ENCODE results near the gene CSAD.
"Not testable (repeated sequence)": the region's sequence is repeated elsewhere in the genome, so short reads cannot be mapped to it uniquely, and the experiment has no call there.

Gene CSAD

DNA sequence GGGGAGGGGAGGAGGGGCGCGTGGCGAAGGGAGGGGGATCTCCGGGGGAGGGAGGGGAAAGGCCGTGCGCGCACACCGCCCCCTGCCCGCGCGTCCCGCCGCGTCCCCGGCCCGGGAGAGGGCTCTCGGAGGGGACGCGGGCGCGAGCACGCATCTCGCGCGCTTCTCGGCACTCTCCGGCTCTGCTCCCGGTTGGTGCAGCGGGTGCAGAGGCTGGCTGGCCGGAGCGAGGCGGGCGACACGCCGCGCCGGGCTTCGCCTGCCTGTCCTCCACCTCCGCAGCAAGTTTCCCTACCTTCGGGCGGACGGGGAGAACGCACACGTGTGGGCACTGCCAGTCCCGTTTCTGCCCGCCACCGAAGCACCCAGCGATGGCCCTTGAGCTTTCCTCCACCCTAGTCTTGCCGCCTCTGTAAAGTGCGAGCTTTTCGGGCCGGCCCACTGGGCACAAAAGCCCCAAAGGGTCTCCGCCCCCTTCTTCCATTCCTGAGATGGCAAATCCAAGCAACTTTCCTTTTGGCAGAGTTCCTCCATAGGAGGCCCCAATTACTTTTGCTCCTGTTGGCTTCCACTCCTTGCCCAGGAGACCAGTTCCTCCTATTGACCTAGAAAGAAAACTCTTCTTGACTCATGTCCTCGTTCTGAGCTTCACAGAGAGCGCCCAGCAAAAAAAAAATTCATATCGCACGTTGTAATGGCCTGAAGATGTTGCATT is 363 bp upstream of the CSAD start:
- DNase-seq (ENCODE audit: low read depth, low spot score) = no peak

DNA sequence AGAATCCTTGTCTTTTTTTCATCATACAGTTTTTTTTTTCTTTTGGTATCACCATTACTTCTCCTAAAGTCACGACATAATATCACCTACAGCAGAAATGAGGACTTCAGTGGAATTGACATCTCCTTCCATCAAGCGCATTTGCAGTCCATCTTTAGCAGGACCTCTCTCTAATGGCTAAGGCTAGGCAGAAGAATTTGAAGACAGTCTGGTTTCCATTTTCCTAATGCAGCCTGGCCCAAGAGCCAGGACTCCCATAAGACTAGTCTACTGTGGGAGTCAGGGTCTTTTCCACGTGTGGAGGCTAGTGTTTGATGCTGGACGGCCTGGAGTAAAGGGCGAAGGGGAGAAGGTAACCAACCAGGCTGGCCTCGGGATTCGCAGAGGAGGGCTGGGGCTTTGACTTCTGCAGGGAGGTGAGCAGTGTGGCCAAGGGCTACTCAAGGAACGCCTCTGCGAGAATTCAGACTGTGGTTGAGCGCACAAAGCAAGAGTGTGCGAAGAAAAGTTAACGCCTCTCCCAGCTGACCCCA is 972 bp downstream of the CSAD start:
- no peak for DNase-seq (ENCODE audit: low read depth, low spot score)

DNA sequence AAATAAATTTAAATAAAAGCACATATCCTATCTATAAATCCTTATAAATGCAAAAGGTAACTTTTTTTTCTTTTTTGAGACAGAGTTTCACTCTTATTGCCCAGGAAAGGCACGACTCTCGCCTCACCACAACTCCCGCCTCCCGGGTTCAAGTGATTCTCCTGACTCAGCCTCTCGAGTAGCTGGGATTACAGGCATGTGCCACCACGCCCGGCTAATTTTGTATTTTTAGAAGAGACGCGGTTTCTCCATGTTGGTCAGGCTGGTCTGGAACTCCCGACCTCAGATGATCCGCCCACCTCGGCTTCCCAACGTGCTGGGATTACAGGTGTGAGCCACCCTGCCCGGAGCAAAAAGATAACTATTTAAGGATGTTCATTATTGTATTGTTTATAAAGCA is 1.9 kb downstream of the CSAD start:
- DNase-seq (ENCODE audit: low read depth, low spot score) = not testable (repeated sequence)

DNA sequence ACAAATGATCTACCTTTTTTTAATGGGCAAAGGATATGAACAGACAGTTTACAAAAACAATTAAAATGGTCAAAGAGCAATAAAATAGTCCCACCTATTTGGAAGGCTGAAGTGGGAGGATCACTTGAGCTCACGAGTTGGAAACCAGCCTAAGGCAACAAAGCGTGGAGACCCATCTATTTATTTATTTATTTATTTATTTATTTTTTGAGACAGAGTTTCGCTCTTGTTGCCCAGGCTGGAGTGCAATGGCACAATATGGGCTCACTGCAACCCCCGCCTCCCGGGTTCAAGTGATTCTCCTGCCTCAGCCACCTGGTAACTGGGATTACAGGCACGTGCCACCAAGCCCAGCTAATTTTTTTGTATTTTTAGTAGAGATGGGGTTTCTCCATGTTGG is 3.3 kb downstream of the CSAD start:
- DNase-seq (ENCODE audit: low read depth, low spot score) = not testable (repeated sequence)

DNA sequence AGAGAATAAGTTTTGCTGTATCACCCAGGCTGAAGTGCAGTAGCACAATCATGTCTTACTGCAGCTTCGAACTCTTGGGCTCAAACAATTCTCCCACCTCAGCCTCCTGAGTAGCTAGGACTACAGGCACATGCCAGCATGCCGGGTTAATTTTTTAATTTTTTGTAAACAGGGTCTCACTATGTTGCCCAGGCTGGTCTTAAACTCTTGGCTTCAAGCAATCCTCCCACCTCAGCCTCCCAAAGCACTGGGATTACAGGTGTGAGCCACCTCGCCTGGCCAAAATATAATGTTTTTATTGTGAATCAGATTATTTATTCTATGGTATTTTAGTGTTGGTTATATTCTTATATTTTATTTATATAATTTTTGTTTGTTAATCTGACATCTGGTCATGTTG is 4.0 kb downstream of the CSAD start:
- no peak for DNase-seq (ENCODE audit: low read depth, low spot score)

DNA sequence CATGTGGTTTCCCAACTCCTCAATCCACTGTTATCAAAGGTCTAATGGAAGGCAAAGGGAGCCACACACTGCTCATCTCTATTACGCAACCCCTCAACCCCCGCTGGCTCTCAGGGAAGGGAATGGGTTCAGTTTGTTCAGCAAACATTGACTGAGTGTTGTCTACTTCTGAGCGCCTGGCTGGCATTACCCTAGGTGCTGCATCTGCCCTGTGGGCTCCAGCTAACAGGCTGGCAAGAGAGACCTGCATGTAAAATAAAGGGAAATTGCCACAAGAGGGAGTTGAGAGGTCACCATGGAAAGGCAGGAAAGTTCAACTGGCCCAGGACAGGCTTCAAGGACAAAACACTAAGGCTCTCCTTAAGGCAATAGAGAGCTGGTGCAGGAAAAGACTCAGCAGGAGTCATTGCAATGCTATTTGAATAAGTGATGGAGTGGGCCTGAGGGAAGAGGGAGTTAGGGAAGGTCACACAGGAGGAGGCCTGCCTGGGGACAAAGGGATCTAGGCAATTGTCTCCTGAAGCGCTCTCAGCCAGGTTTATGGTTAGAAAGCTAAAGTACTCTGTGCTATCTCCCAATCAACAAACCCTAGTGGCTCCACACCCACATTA is 5.7 kb downstream of the CSAD start:
- DNase-seq (ENCODE audit: low read depth, low spot score) = no peak

DNA sequence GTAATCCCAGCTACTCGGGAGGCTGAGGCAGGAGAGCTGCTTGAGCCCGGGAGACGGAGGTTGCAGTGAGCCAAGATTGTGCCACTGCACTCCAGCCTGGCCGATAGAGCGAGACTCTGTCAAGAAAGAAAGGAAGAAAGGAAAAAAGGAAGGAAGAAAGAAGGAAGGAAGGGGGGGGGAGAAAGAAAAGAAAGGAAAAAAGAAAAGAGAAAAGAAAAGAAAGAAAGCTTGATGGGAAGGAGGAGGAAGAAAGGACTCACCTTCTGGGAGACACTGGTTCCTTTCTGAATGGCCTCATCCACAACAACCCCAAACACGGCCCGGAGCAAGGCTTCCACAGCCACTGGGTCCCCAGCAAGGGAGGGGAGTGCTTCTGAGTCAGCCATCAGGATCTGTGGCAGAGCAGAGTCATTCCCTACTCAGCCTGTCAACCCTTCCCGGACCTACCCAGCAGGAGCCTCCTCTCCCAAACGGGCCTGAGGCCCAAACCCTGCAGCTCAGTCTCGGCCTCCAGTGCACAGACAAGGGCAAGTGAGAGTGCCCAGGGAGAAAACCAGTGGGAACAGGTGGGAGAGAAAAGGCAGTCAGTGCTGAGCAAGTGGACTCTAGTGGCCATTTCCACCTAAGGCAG is 7.5 kb downstream of the CSAD start:
- no peak for DNase-seq (ENCODE audit: low read depth, low spot score)

DNA sequence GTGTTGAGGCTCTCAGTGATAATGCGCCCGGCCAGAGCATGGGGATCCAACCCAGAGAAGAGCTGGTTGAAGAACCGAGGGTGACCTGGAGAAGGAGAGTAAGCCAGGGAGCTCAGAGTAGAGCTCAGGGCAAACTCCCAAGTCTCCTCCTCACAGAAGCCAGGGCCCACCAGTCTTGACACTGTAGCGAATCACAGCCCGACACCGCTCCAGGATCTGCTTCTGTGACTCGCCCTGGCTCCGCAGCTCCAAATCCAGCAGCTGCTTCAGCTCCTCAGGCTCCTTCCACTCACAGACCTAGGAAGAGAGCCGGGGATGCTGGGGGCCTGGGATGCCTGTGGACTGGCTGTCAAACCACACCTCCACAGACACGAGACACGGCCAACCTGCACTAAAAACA is 8.4 kb downstream of the CSAD start:
- no peak for DNase-seq (ENCODE audit: low read depth, low spot score)

DNA sequence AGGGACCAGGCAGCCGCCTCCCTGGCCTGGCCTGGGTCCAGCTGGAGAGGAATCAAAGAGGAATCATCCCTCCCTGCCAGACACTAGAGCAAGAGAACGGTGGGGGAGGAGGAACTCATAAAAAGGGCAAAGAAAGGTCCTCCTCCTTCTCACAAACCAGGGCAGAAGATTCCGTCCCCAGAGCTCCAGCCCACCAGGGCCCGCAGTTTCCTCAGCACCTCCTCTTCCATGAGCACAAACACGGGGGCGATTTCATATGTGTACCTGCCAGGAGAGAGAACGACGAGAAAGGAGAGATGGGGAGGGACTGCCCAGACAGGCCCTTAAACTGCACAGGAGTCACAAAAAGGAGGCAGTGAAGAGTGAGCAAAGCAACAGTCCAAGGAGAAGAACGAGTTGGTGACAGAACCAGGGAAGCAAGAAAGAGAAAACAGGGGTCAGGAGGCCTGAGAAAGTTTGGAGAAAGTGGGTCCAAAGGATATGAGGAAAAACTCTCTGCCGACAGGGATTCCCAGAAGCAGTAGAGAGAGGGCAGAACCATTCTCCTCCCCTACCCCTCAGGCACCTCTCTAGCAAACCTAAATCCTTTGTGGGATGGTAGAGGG is 8.9 kb downstream of the CSAD start:
- no peak for DNase-seq (ENCODE audit: low read depth, low spot score)

DNA sequence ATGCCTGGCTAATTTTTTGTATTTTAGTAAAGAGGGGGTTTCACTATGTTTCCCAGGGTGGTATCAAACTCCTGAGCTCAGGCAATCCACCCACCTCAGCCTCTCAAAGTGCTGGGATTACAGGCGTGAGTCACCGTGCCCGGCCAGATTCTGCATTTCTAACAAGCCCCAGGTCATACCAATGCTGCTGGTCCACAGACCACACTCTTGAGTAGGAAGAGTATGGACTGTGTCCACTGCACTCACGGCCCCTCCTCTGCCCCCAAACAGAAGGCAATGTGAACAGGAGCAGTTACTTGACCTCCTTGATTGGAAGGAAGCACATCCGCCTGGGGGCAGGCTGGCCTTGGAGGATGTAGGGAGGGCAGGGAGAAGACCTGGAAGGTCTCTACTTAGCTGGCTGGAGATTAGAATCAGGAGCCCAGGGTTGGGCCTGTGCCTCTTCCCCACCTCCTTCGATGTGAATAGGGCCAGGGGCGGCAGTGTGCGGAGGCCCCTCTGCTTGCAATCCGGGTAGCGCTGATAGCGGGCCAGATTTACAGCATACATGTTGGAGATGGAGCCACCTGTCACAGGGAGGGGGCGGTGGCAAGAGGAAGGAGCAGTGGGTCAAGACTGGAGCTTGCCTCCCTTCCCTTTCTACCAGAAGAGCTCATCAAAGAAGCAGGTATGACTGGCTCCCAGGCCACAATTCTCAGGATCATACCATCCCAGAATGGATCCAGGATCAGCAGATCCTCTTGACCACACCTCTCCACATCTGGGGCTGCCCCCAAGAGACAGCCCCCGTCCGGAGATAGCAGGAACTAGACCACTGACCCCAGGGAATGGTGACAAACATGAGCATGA is 9.6 kb downstream of the CSAD start:
- no peak for DNase-seq (ENCODE audit: low read depth, low spot score)

DNA sequence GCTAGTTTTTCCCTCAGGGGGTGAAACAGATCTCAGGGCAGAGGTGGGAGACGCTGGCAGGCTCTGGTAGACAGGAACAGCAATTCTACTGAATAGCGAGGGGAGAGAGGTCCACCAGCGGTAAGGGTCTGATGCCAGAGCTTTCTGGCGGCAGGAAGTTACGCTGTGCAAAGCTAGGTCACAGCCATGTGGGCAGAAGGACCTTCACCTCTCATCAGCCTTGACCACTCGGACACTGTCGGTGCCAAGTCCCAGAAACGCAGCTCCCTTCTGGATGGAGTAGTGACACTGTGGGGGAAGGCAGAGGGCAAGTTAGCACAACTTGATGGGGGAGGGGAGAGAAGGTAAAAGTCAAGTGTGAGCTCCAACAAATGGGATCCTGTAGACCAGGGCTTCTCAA is 10.5 kb downstream of the CSAD start:
- no peak for DNase-seq (ENCODE audit: low read depth, low spot score)

DNA sequence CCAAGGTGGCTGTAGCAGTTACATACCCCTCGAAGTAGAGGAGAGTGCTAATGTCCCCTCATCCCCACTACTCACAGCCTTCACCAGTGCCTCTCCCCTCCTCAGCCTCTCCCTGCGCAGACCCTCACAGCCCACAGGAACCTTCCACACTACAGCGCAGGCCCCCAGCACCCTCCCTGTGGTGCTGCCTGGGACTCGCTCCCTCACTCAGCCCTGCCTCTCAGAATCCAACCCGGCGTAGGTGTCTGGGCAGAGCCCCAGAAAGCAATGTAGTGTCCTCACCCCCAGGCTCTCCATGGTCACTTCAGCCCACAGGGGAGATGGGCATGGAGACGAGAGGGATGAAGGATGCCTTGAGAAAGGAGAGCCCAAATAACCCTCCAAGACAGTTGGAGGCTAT is 11.1 kb downstream of the CSAD start:
- no peak for DNase-seq (ENCODE audit: low read depth, low spot score)

DNA sequence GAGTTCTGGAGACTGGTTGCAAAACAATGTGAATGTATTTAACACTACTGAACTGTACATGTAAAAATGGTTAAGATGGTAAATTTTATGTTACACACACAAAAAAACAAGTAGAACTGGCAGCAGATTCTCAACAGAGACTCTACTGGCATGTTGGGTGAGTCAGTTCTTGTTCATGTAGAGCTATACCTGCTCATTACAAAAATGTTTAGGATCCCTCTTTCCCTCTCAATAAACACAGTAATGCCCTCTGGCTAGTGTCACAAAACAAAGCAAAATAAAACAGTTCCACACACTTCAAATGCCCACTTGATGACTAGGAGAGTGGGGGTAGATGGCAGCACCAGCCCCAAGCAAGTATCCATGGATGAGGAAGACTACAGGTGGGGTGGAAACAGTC is 13.9 kb downstream of the CSAD start:
- no peak for DNase-seq (ENCODE audit: low read depth, low spot score)

DNA sequence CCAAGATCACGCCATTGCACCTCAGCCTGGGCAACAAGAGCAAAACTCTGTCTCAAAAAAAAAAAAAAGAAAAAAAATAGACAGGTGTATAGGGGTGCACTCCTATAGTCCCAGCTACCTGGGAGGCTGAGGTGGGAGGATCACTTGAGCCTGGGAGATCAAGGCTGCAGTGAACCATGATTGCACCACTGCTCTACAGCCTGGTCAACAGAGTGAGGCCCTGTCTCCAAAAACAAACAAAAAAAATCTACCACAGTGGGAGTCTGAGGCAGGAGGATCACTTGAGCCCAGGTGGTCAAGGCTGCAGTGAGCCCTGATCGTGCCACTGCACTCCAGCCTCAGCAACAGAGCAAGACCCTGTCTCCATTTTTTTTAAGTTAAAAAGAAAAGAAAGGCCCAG is 17.7 kb downstream of the CSAD start:
- not testable (repeated sequence) for DNase-seq (ENCODE audit: low read depth, low spot score)

DNA sequence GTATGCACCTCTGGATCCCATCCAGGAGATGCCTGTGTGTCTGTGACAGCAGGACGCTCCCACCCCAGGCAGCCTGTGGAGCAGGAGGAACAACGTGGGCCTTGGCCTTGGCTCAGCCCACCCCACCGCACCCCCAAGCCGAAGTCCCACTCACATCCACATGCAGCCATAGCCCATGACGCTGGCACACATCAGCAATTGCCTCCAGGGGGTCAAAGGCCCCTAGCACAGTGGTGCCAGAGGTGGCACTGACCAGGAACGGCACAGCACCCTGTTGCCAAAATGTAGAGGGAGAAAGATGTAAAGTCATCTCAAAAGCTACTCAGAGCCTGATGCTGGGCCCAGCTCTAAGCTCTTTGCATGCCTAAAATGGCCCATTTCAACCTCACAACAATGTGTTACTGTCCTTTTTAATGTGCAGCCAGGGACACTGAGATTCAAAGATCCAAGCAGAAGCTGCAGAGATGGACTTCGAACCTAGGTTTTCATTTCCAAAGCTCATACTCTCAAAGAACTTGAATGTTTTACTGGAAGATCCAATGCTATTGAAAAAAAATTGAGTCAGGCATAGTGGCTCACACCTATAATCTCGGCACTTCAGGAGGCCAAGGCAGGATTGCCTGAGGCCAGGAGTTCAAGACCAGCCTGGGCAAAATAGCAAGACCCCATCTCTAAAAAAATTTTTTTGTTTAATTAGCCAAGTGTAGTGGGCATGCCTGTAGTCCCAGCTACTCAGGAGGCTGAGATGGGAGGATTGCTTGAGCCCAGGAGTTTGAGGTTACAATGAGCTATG is 19.4 kb downstream of the CSAD start:
- no peak for DNase-seq (ENCODE audit: low read depth, low spot score)

DNA sequence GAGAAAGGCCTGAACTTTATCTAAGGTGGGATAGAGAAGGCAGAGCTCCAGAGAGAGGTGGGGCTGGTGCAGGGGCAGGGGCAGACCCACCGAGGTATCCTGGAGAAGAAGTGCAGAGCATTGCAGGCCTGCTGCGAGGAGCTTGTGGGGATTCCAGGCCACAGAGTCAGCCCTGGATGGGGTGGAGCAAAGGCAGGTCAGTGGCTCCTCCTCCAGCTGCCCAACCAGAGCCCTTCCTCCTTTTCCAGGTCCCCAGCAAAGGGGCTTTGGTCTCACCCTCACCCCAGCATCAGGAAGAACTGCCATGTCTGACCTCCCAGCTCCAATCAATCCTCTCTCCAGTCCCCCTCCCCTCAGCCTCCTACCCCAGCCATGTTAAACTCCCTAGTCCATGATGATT is 20.1 kb downstream of the CSAD start:
- DNase-seq (ENCODE audit: low read depth, low spot score) = no peak

DNA sequence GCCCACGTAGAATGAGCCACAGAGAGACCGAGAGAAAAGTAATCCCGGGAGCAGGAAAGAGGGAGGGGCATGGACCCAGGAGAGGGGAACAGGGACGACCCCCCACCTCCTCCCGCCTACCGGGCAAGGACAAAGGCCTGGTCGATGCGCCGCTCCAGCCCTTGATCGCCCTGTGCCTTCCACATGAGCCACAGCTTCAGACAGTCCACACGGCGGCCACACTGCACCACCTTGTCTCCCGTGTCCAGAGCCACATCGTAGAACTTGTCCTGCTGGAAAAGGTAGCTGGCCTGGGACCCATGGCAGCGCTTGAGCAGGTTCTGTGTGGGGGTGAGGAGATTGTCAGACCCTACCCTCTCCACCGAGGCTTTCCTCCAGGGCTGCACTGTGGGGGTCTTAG is 20.7 kb downstream of the CSAD start:
- DNase-seq (ENCODE audit: low read depth, low spot score) = no peak

DNA sequence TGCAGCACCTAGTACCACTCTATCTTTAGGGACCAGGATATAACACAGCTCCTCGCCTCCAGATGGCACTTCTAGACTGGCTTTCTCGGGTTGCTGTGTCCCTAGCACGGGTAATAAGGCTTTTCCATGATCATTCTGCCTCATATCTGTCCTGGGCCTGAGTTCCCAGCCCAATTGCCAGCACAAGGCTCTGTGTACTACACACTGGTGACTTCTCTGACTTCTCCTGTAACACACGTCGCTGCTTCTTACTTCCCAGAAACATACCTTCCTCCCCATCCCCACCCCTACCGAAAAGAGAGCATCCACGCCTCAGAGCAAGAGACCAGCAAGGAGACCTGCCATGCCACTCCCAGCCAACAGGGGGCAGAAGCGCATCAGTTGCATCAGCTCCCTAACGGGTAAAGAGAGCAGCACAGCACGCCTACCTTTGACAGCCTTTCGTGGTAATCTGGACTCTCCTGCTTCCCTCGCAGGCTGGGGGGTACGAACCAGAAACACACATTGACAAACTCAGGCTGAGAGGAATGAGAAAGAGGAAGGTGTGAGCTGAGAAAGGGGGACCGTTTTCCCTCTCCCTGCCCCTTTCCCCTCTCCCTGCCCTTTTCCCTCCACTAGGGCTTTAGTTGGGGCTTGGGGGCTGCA is 21.4 kb downstream of the CSAD start:
- DNase-seq (ENCODE audit: low read depth, low spot score) = peak; percentile 65

DNA sequence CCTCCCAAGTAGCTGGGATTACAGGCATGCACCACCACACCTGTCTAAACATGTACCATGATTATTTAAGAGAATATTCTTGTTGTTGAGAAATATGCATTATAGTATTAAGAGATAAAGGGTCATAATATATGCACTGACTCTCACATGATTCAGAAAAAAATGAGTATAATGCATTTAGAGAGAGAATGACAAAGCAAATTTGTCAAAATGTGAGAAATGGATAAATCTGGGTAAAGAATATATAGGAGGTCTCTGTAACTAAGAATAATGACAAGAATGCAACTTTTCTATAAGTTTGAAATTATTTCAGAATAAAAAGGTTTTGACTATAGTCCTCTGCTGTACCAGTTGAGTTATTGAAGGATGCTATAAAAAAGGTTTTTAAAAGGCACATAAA is 28.3 kb downstream of the CSAD start:
- no peak for DNase-seq (ENCODE audit: low read depth, low spot score)

DNA sequence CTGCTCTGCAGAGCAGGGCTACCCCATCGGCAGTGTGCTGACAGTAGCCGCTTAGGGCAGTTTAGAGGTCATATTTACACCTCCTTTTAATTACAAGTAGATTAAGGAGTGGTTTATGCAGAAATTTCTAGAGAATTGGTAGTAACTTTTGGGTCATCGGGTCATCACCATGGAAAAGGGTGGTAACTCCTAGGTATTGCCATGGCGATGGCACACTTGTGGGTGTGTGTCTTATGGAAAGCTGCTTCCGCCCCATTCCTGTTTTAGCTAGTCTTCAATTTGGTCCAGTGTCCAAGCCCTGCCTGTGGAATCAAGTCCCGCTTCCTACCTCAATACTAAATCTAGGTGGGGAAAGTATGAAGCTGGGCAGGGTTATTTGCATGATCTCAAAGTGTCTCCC is 29.7 kb downstream of the CSAD start:
- no peak for DNase-seq (ENCODE audit: low read depth, low spot score)
